Uterus (tissue), 2 donors: ENCODE results near the gene SLC2A14.
"Not testable (repeated sequence)": the region's sequence is repeated elsewhere in the genome, so short reads cannot be mapped to it uniquely, and the experiment has no call there.

ENCODE experiments used
- POLR2A ChIP-seq, 2 donors: fragments of 450-650 bp; IDR thresholded peaks; one replicate each; pipeline ENCODE4 v1.6.1; 2016; ENCODE audit warnings: antibody characterized with exemption in 2 of 2, mild to moderate bottlenecking in 1 of 2, moderate library complexity in 1 of 2
- TF ChIP-seq, protein P1 (sequence below), 4 experiments: fragments of 200-600 bp in 2 of 4; fragments of 450-650 bp in 2 of 4; sonication (generic) in 2 of 4; IDR thresholded peaks; one replicate each; pipeline ENCODE4 v1.5.1; 2016 to 2019; ENCODE audit warnings: antibody characterized with exemption in 4 of 4, mild to moderate bottlenecking in 2 of 4, moderate library complexity in 1 of 4

- TF ChIP-seq, protein P1, sequence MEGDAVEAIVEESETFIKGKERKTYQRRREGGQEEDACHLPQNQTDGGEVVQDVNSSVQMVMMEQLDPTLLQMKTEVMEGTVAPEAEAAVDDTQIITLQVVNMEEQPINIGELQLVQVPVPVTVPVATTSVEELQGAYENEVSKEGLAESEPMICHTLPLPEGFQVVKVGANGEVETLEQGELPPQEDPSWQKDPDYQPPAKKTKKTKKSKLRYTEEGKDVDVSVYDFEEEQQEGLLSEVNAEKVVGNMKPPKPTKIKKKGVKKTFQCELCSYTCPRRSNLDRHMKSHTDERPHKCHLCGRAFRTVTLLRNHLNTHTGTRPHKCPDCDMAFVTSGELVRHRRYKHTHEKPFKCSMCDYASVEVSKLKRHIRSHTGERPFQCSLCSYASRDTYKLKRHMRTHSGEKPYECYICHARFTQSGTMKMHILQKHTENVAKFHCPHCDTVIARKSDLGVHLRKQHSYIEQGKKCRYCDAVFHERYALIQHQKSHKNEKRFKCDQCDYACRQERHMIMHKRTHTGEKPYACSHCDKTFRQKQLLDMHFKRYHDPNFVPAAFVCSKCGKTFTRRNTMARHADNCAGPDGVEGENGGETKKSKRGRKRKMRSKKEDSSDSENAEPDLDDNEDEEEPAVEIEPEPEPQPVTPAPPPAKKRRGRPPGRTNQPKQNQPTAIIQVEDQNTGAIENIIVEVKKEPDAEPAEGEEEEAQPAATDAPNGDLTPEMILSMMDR (IDR thresholded peaks at IDR 0.05): not testable (repeated sequence)
- TF ChIP-seq POLR2A (IDR thresholded peaks at IDR 0.05): not testable (repeated sequence)
Measured at GRCh38 chr12:7842444-7842843, 30.3 kb downstream of the SLC2A14 start.
